Activated CD4-positive, alpha-beta T cell treated with anti-CD3 and anti-CD28 coated beads for 48 hours (primary cell): ENCODE data around the gene KBTBD4.
"Not testable (repeated sequence)": the region's sequence is repeated elsewhere in the genome, so short reads cannot be mapped to it uniquely, and the experiment has no call there.

ENCODE experiments used
- DNase-seq: peaks from one replicate; pipeline ENCODE4 v3.0.0-alpha.2; 2020

Gene KBTBD4

GRCh38 chr11:47558695-47559094 is 20.1 kb downstream of the KBTBD4 start:
- DNase-seq: no peak

- DNase-seq: not testable (repeated sequence)
These were observed 21.8 kb downstream of the KBTBD4 start for GRCh38 chr11:47557004-47557403.

- DNase-seq: no peak
These were observed 25.4 kb downstream of the KBTBD4 start for GRCh38 chr11:47553406-47553743.

DNA sequence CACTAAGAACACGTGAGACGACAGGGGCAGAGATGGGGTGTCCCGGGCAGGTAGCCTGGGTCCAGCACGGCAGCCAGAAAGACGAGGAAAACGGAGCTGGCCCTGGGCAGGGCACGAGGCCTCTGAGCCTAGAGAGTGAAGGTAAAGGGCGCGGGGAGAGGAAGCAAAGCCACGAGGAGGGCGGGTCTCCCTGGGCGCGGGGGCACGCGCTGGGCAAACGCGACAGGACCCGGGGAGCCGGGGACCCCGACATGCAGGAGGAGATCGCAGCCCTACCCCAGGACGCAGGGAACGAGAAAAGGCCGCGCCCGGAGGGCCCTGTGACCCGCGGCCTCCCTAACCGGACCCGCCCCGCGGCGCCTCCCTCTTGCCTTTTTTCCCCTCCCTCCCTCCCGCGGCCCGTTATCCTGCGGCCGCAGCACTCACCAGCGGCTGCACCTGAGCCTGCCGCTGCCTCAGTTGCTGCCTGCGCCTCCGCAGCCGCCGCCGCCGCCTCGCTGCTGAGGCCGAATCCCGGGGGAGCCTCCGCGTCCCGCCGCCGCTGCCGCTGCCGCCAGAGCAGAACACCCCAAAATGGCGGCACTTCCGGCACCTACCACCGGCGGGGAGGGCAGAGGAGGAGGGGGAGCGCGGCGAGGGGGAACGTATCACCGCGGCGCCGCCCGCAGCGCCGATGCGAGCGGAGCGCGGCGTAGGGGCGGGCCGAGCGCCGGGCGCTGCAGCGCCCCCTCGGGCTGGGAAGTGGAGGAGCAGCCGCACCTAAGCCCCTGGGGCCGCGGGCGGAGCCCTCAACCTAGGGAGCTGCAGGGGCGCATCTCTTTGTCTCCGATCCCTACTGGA is 26.0 kb downstream of the KBTBD4 start, which contains the start of gene CELF1:
Gene CELF1 (minus strand): TSS at position 567 of the 840 bp plus-strand sequence. CDS start 53,609 bp downstream, outside the sequence.
- DNase-seq: peak; percentile 94

DNA sequence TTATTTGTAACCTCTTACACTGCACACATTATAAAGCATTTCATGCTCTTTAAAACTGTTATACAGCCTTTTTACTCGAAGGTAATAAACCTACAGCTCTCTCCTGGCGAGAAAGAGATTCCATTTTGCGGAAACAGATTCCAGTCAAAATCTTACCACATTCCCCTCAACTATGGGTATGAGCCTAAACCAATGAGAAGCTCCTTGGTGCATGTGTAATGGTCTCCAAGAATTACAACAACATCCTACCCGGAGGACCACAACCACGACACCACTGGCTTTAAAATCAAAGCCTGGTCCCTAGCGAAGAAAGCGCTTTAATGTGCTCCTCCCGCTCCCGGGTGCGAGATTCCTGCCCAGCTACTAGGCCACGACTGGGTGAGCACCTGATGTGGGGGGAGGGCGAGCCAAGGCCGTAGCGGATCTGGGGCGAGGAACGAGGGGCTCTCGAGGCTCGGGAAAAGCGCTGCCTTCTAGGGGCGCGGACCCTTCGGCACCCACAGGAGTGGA is 26.7 kb downstream of the KBTBD4 start:
- DNase-seq: peak; percentile 43

DNA sequence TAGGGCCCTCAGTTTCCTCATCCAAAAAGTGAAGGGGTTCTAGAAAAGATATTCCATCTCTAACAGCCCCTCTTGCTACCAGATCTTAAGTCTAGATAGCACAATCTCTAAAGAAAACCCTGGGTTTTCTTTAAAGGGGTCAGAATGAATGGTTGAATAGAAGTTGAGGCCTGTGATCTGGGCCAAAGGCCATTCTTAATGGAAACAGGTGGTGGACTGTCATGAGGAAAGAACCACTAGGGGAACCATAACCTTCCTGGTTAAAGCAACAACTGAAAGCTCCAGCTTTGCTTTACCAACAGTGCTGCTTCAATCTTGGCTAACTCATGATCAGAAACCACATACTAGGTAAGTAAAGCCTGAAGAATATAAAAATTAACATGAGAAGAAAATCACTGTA is 27.7 kb downstream of the KBTBD4 start:
- no peak for DNase-seq

- peak; percentile 11 for DNase-seq
These were observed 28.3 kb downstream of the KBTBD4 start for GRCh38 chr11:47550288-47551047.

GRCh38 chr11:47546274-47546673 is 32.5 kb downstream of the KBTBD4 start:
- not testable (repeated sequence) for DNase-seq

GRCh38 chr11:47545298-47545697 is 33.5 kb downstream of the KBTBD4 start:
- DNase-seq: no peak

- DNase-seq: no peak
These were observed 37.7 kb downstream of the KBTBD4 start for GRCh38 chr11:47541070-47541469.

- DNase-seq: no peak
These were observed 39.1 kb downstream of the KBTBD4 start for GRCh38 chr11:47539681-47540039.

- DNase-seq: no peak
These were observed 39.8 kb downstream of the KBTBD4 start for GRCh38 chr11:47538741-47539565.

DNA sequence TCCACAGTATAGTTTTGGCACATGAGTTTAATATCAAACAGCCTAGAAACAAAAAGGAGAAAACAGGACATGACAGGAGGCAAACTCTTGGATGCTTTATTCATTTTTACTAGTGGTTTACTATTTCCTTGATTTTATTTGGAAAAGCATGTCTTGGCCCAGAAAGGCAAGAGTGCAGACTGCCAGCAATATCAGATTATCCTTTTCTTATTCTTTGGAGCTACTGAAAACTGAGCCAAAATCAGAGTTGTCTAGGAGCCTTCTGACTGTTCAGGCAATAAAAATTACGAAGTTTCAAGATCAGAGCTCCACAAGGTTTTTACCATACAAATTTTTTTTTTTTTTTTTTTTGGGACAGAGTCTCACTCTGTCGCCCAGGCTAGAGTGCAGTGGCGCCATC is 41.9 kb downstream of the KBTBD4 start:
- DNase-seq: no peak

DNA sequence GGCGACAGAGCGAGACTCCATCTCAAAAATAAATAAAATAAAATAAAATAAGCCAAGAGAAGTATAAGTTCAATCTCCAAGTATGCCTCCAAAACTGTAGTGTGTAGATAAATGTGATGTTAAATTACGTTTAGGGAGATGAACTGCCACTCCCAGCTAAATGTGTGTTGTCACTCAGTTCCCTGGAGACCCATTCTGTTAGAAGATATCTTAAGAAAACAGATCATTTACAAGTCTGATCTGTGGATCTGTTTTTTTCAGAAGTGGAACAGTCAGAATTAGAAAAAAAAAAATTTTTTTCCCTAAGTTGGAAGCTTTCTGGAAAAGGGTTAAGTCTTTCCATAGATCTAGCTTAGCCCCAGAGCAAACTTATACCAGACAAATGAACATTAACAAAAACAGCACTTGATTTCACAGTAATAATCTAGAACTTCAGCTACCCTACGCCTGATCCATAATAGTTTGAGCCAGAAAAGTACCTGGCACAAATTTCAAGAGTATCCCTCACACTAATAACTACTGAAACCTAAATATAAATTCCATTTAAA is 44.0 kb downstream of the KBTBD4 start:
- no peak for DNase-seq

DNA sequence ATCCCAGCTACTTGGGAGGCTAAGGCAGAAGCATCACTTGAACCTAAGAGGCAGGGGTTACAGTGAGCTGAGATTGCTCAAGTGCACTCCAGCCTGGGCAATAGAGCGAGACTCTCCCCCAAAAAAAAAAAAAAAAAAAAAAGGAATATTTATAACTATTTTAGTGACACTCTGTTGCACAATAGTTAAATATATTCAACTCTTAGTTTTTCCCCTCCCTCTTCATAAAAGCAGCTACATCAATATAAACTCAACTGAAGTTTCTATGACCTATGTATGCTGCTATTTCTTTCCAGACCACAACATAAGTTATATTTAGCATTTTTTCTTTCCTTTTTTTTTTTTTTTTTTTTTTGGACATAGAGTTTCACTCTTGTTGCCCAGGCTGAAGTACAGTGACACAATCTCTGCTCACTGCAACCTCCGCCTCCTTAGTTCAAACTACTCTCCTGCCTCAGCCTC is 45.0 kb downstream of the KBTBD4 start:
- no peak for DNase-seq

DNA sequence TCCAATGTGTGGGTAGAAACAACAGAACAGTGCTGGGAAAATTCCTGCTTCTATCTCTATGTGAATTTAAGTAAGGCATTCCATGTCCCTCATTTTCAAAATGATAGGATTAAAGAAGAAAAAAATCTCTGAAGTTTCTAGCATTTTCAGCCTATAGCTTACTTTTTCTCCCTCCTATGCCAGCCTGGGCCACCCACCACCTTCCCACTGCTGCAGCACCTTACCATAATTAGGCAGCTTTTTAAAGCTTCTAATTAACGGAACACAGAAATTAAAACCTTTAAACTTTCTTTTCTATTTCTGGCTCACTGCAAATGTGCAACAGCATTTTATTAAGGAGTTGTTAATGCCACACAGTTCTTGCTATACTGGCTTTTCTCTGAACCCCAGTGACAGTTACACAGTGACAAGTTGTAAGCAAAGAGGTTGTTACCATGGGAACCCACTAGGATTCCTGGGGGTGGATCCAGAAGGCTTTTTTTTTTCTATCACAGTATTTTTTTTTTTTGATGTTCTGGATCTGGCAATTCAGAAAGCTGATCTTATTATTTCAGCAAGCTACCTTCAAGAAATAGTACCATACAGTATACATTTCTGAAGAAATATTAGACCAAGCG is 46.1 kb downstream of the KBTBD4 start:
- no peak for DNase-seq

- DNase-seq: no peak
These were observed 47.1 kb downstream of the KBTBD4 start for GRCh38 chr11:47531666-47532065.

GRCh38 chr11:47530721-47531120 is 48.0 kb downstream of the KBTBD4 start:
- DNase-seq: not testable (repeated sequence)

DNA sequence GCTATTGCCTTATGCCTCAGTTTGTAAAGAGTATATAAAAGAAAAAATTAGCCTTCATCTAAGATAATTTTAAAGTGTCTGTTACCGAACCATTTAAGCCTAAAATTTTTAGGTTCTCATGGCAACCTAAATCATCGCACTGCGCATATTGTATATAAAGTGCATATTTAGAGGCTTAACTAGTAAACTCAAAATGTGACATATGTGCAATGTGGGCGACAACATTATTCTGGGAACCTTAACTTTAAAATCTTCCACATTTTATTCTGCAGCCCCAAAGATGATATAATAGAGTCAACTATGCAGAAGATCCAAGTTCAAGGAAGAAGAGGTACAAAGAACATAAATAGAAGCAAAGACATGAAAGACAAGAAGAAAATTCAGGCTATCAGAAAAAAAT is 48.8 kb downstream of the KBTBD4 start:
- DNase-seq: no peak

DNA sequence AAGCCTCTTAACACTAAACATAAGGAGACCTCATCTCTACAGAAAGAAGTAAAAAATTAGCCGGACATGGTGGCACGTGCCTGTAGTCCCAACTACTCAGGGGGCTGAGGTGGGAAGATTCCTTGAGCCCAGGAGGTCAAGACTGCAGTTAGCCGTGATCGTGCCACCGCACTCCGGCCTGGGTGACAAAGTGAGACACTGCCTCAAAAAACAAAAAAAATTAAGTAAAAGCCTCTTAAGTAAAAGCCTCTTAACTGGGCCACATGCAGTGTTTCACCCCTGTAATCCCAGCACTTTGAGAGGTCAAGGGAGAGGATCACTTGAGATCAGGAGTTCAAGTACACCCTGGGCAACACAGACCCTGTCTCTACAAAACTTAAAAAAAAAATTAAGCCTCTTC is 51.6 kb downstream of the KBTBD4 start:
- DNase-seq: no peak

DNA sequence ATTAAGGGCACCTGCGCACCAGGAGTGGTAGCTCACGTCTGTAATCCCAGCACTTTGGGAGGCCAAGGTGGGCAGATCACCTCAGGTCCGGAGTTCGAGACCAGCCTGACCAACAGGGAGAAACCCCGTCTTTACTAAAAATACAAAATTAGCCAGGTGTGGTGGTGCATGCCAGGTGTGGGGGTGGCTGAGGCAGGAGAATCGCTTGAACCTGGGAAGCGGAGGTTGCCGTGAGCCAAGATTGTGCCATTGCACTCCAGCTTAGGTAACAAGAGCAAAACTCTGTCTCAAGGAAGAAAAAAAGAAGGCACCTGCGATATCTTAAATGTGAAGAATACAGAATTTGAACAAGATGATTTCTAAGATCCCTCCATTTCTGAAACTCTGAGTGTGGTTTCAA is 52.7 kb downstream of the KBTBD4 start:
- not testable (repeated sequence) for DNase-seq

DNA sequence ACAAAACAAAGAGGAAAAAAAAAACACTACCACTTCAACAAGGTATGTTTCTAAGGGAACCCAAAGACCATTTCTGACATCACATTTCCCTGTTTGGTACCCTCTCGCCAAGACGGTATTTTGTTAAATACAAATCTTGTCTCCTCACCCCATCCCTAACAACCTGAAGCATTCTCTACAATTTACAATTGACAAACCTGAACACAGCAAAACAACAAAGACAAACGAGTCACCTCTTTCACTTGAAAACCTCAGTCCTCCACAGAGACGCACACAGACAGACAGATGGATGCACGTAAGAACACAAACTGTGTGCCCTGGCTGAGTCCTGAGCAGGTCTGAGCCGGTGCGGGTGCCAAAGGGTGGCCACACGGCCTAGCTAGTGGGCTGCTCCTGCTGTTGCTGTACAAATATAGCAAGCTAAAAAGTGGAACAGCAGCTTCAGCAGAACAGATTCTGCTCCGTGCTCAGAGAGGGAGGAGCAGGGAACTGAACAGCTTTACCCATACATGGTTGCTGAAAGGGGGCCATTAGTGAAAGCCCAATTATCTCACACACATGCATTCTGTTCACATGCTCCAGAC is 54.4 kb downstream of the KBTBD4 start:
- peak; percentile 19 for DNase-seq
